Fibroblast of skin of scalp (primary cell): Measurements from ENCODE around the gene SRBD1.
"Not testable (repeated sequence)": the region's sequence is repeated elsewhere in the genome, so short reads cannot be mapped to it uniquely, and the experiment has no call there.

Source experiments
- DNase-seq: peaks from one replicate; pipeline ENCODE4 v3.0.0-alpha.2; 2013

The SRBD1 gene

DNA sequence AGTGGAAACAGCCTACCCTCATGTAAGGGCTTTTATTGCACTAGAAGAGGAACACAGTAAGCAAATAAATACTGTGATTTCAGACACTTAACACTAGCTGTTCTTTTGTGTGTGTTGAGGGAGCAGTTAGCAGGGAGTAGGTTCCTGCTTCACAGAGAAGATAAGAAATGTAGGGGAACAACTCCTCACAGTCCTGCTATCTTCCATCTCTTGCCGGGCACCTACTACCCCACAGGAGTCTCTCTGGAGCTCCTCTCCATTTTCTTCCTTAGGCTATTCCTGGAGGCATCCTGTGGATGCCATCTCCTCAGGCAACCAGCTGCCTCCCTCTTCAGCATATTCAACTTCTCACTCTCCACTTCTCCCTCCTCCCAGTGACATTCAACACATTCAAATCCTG lies 145.0 kb downstream of the SRBD1 start:
- DNase-seq, result no peak

GRCh38 chr2:45460825-45461224 lies 150.2 kb downstream of the SRBD1 start:
- DNase-seq, result no peak

DNA sequence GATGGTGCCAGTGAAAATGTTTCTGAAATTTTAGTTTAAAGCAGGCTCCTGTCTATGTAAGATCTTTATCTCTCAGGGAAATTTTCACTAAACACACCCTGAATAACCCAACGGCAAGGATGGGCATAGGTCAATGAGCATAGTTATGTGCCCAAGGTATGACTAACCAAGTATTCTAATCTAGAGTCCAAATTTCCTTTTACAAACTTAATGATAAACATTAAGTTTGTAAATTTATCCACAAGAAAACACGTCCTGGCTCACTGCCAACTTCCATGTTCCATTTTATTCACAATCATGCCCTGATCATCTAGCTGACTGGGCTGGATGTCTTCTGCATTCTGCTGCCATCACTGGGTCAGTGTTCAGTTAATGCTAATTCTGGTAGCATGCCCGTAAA lies 151.2 kb downstream of the SRBD1 start:
- DNase-seq, result no peak

DNA sequence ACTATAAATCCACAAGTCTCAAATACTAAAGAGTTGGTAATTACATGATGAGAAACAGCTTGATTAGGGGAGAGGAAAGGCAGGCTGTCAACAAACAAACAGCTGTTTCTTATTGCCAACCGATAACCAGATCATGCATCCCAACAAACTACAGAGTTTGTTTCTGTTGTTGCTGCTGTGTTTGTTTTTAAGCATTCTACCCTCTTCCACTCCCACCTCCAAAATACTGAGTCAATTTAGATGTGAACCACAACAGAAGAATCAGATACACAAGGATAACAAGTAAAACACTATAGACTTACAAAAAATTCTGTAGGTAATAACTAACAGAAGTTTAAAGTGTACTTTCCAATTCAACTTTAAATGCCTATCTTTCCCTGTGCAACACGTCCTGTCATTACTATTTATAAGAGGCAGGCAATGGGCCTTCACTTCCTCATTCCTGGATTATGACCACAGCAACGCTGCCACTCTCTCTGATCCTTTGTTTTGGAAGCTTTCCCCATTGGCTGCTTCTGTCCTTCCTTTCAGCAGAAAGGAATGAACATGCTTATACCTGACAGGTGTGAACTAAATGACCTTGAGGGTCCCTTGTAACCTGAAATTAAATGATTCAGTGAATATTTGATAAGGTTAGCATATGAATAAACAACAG lies 152.0 kb downstream of the SRBD1 start:
- peak; percentile 78 for DNase-seq

- DNase-seq, result no peak
Observed at GRCh38 chr2:45457211-45457945, 153.7 kb downstream of the SRBD1 start.

DNA sequence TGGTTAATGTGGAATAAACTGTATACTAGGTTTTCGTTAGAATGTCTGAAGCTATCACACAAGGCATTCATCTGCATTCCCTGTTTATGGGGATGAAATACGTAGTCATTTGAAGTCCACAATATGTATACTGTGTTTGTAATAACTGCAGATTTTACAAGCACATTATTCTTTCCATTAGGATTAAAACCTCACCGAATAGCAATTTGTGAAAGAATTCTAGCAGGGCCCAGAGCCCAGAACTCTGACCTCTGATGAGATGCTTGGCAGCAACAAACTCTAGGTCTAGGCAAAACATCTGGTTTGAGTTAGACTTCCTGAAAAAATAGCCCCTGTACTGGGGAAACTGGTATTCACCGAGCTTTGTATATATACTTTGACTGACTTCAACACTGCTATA lies 158.2 kb downstream of the SRBD1 start:
- DNase-seq, result peak; percentile 94

GRCh38 chr2:45450634-45451033 lies 160.4 kb downstream of the SRBD1 start:
- peak; percentile 22 for DNase-seq

DNA sequence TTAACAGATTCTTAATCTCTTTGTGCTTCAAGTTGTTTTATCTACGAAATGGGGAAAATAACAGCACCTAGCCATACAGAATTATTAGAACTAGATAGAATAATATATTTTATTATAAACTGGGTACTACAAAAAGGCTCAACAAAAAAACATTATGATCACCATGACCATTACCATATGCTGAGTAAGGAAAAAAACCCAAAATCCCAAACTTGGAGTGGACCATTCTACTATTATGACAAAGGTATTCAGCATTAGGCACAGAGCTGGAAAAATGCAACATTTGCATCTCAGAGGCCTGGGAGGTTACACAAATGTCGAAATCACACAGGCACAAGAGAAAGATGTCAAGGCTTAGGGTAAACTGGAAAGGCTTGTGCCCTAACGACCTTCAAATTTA lies 162.8 kb downstream of the SRBD1 start:
- DNase-seq, result no peak

DNA sequence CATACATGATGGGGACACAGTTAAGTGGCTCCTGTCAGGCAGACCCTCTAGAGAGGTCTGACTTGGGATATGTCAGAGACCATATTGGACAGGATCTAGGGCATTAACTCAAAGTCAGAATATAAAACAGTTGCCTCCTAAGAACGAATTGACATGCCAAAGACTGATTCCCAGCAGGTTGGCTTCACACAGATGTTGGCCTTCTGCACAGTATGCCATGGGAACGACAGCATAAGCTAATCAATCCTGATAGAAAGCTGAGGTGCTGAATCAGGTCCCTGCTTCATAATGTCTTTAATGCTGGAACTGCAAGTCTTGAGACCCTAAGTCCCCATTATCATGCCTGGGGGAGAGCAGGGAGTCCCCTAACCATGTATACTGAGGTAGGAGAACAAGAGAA lies 165.1 kb downstream of the SRBD1 start:
- no peak for DNase-seq

DNA sequence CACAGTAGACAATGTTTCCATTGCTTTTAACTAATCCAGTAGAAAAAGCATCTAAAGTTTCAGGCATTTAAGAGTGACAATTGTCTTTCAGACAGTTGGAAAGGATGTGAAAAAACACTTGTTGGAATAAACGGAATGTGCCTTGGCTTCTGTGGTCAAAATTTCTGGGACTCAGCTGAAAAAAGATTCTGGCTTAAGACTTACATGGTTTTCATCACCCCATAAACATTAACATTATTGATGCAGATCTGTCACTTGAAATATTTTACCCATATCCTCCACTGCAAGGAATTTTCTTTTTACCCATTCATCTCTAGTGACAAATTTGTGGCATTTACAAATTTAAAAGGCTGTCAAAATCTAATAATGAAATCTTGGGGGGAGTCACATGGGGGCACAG lies 166.0 kb downstream of the SRBD1 start:
- DNase-seq, result peak; percentile 92

DNA sequence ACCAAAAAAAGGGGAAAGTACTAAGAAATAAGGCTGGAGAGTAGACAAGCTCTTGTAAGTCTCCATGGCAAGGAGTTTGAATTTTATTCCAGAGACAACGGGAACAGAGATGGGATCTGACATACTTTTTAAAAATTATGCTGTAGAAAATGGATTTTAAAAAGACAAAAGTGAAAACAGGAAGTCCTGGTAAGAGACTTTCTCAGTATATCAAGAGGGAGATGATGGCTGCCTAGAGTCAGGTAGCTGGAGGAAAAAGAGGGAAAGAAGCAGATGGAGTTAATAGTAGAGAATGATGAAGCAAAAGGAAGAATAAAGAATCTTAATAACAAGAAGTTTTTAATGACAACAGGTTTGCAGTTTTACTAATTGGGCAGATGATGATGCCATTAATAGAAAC lies 168.1 kb downstream of the SRBD1 start:
- DNase-seq, result no peak

- DNase-seq, result no peak
Observed at GRCh38 chr2:45442026-45442425, 169.0 kb downstream of the SRBD1 start.

DNA sequence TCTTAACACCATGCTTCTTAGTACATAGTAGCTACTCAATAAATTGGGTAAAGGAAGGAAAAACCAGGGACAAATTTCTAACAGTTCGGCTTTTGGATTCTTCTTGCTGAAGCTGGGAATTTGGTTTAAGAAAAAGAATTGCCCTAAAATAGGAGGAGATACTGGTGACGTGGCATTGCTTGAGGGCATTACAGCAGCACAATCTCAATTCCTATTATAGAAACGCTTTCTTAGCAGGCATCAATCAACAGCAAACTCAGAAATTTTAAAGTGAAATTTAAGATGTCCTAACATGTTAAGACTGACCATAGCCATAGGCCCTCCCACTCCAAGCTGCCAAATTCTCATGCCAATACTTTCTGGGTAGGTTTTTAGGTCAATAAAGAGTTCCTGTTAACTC lies 169.5 kb downstream of the SRBD1 start:
- DNase-seq, result no peak

- peak; percentile 68 for DNase-seq
Observed at GRCh38 chr2:45439788-45440773, 171.0 kb downstream of the SRBD1 start.

- DNase-seq, result no peak
Observed at GRCh38 chr2:45438872-45439665, 172.0 kb downstream of the SRBD1 start.

- no peak for DNase-seq
Observed at GRCh38 chr2:45436456-45436855, 174.6 kb downstream of the SRBD1 start.

DNA sequence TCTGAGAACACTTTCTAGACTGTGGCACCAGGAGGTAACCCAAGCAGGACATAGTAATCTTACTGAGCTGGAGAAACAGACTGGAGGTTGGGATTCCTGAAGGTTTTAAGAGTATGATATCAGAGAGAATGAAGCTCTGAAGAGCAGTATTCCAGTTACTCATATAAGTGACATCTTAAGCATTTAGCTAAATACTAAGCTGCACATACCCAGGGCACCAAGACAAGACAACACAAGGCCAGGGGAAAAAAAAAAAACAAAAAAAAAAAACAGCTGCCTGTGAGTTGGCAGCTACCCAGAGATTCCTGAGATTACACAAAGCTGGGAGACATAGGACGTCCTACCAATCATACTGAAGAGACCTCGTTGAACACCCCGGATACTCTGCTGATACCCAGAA lies 175.8 kb downstream of the SRBD1 start:
- peak; percentile 99 for DNase-seq

GRCh38 chr2:45433363-45433762 lies 177.7 kb downstream of the SRBD1 start:
- no peak for DNase-seq

GRCh38 chr2:45432406-45432805 lies 178.7 kb downstream of the SRBD1 start:
- DNase-seq, result peak; percentile 69

DNA sequence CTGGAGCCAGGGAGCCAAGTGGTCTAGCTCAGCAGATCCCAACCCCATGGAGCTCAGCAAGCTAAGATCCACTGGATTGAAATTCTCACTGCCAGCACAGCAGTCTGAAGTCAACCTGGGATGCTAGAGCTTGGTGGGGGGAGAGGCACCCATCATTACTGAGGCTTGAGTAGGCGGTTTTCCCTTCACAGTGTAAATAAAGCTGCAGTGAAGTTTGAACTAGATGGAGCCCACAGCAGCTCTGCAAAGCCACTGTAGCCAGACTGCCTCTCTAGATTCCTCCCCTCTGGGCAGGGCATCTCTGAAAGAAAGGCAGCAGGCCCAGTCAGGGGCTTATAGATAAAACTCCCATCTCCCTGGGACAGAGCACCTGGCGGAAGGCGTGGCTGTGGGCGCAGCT lies 185.0 kb downstream of the SRBD1 start:
- not testable (repeated sequence) for DNase-seq

- no peak for DNase-seq
Observed at GRCh38 chr2:45422921-45423320, 188.1 kb downstream of the SRBD1 start.

GRCh38 chr2:45418532-45418931 lies 192.5 kb downstream of the SRBD1 start:
- DNase-seq, result no peak
